OCI-M2 (cell line): ENCODE data around the gene IL27RA.
"Not testable (repeated sequence)": the region's sequence is repeated elsewhere in the genome, so short reads cannot be mapped to it uniquely, and the experiment has no call there.

Experiments used
- DNase-seq: peaks from one replicate; lab custom pipeline; 2025; ENCODE audit not compliant: unreplicated experiment; lab: John Stamatoyannopoulos, UW

IL27RA gene

GRCh38 chr19:13998426-13998825 lies 33.1 kb upstream of the IL27RA start:
- no peak for DNase-seq

- DNase-seq = no peak
These were observed 32.5 kb upstream of the IL27RA start for GRCh38 chr19:13999085-13999484.

GRCh38 chr19:14000691-14001375 lies 30.7 kb upstream of the IL27RA start:
- DNase-seq = no peak

- DNase-seq = no peak
These were observed 28.9 kb upstream of the IL27RA start for GRCh38 chr19:14002571-14003250.

GRCh38 chr19:14003251-14004055 lies 28.1 kb upstream of the IL27RA start:
- no peak for DNase-seq

- peak; percentile 76 for DNase-seq
These were observed 26.8 kb upstream of the IL27RA start for GRCh38 chr19:14004619-14005348.

- DNase-seq = peak; percentile 88
These were observed 26.0 kb upstream of the IL27RA start for GRCh38 chr19:14005349-14006084.

- DNase-seq = peak; percentile 99
These were observed 25.3 kb upstream of the IL27RA start, which contains the start of gene RFX1 for GRCh38 chr19:14006085-14006765. Gene RFX1 (minus strand): TSS chr19:14006320. CDS start chr19:13993843, 12,477 bp downstream.

- DNase-seq = peak; percentile 99
These were observed 24.6 kb upstream of the IL27RA start for GRCh38 chr19:14006766-14007562.

- no peak for DNase-seq
These were observed 19.1 kb upstream of the IL27RA start for GRCh38 chr19:14012378-14012915.

- DNase-seq = no peak
These were observed 16.0 kb upstream of the IL27RA start for GRCh38 chr19:14015524-14016035.

GRCh38 chr19:14019100-14019499 lies 12.5 kb upstream of the IL27RA start:
- DNase-seq = no peak

- DNase-seq = not testable (repeated sequence)
These were observed 11.8 kb upstream of the IL27RA start for GRCh38 chr19:14019739-14020138.

GRCh38 chr19:14021474-14021873 lies 10.1 kb upstream of the IL27RA start:
- DNase-seq = no peak

- no peak for DNase-seq
These were observed 9.1 kb upstream of the IL27RA start for GRCh38 chr19:14022469-14022868.

- DNase-seq = peak; percentile 58
These were observed 7.9 kb upstream of the IL27RA start for GRCh38 chr19:14023404-14024235.

- not testable (repeated sequence) for DNase-seq
These were observed 4.8 kb upstream of the IL27RA start for GRCh38 chr19:14026652-14027192.
